Measurements from ENCODE around the gene CYP2C8.

Gene CYP2C8

DNA sequence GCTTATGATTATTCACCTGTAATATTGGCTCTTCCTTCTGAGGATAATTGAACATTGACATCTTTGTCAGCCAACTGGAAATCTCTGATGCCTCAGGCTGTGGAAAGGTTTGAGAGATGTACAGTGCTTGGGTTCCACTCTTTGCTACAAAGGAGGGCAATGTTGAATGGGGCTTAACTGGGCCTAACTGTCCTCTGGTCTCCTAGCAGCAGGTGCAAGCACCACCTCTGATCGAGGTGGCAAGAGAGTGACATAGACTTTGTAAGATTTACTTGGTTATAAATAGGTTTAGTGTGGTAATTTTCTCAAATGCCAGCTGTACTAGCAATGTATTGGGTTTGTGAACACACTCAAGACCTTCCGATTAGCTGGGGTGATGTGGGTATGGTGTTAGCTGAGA, 21.1 kb downstream of the CYP2C8 start:
- H3K4me1 ChIP-seq (ENCODE audit: control insufficient read depth, insufficient read depth, low read length), result no peaks in the 10 kb centered on the region
- no peaks in the 10 kb centered on the region for H3K27me3 ChIP-seq (ENCODE audit: control insufficient read depth, insufficient read depth, low read length)
- no peaks in the 10 kb centered on the region for H3K36me3 ChIP-seq (ENCODE audit: control insufficient read depth, insufficient read depth, low read length)
- no peak overlapping the region for H3K27ac ChIP-seq (ENCODE audit: low read length)
- H3K4me3 ChIP-seq (ENCODE audit: low read length), result no peak overlapping the region
- no peaks in the 10 kb centered on the region for H3K9me3 ChIP-seq (ENCODE audit: control insufficient read depth, insufficient read depth, low read length)
- no CpG with 5 or more reads among the region's 2 CpGs for WGBS (ENCODE audit: insufficient coverage, insufficient read length)
- DNase-seq (ENCODE audit: low read depth, low spot score), result no peak

DNA sequence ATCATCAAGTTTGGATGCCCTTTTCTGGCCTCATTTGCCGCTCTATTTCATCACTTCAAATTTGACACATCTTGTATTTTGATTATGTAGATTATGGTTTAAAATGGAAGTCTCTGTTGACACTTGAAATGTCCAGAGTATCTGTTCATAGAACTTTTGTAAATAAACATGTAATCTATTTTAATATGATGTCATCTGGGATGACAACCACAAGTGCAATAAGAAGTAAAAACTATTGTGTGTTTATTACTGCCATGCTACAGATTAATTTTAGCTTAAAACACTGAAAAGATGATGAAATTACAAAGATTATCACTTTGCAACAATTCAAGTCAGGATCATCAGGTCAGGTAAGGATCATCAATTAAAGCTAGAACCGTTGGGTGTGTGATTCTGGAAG, 30.0 kb downstream of the CYP2C8 start:
- Histone ChIP-seq H3K27me3 (ENCODE audit: control insufficient read depth, insufficient read depth, low read length) (no peaks in the 10 kb centered on the region), H3K9me3 (ENCODE audit: control insufficient read depth, insufficient read depth, low read length) (no peaks in the 10 kb centered on the region), H3K27ac (ENCODE audit: low read length) (no peak overlapping the region), H3K4me1 (ENCODE audit: control insufficient read depth, insufficient read depth, low read length) (no peaks in the 10 kb centered on the region), H3K4me3 (ENCODE audit: low read length) (no peak overlapping the region), H3K36me3 (ENCODE audit: control insufficient read depth, insufficient read depth, low read length) (no peaks in the 10 kb centered on the region)
- no peak for DNase-seq (ENCODE audit: low read depth, low spot score)
- WGBS (ENCODE audit: insufficient coverage, insufficient read length), result no CpG with 5 or more reads among the region's 2 CpGs

DNA sequence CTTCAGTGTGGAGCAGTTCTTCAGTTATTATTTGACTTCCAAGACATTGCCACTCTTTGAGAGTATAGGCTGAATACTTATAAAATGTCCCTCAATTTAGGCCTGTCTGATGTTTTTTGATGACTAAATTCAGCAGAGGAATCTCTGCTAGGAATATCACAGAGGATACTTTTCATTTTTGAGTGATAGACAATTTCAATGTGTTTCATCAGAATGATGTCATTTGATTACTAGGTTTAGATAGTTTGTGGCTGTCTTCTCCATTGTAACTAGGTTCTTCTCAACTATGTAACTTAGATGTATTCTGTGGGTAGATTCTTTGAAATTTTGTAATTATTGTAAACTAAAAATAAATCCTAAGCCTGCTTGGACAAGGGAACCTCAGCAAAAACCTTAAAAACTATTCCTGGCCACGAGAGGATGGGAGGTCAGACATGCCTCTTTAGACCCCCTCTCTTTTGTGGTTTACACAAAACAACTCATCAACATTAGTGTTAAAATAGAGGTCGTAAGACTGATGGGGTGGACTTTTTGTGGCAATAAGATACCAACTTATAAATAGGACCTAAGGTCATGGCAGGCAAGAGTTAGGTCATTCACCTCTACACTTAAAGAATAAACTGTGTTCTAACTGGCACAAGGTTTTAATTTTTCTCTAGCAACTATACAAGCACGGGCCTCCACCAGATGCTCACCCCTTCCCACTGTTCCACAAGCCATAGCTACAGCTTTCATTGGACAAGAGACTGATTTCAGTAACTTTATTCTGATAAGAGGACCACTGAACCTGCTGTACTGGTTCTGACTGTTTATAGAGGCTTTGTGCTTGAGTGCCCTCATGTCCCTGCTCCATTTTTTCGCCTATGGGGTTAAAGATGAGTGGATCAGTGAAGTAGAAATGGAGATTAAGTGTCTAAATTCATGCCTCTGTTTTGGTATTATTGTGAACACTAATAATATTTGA, 33.7 kb downstream of the CYP2C8 start:
- whole genome bisulfite sequencing (ENCODE audit: insufficient coverage, insufficient read length), result no CpG with 5 or more reads among the region's 4 CpGs
- H3K36me3 ChIP-seq (ENCODE audit: control insufficient read depth, insufficient read depth, low read length), result no peaks in the 10 kb centered on the region
- no peaks in the 10 kb centered on the region for H3K9me3 ChIP-seq (ENCODE audit: control insufficient read depth, insufficient read depth, low read length)
- H3K27me3 ChIP-seq (ENCODE audit: control insufficient read depth, insufficient read depth, low read length), result no peaks in the 10 kb centered on the region
- DNase-seq (ENCODE audit: low read depth, low spot score), result no peak
- no peak overlapping the region for H3K4me3 ChIP-seq (ENCODE audit: low read length)
- no peaks in the 10 kb centered on the region for H3K4me1 ChIP-seq (ENCODE audit: control insufficient read depth, insufficient read depth, low read length)
- no peak overlapping the region for H3K27ac ChIP-seq (ENCODE audit: low read length)

DNA sequence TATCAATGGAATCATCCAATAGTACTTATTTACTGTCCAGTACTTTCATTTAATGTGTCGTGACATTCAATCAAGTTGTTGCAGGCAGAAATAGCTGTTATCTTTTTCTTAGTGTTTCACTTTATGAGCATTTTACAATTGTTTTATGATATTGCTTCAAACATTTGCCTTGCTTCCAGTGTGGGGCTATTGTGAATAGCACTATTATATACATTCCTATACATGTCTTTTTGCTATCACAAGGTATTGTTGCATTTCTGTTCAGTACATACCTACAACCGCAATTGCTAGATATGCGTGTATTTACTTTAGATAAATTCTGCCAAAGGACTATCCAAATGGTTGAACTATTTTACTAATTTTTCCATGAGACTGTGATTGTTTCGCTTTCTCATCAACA, 34.9 kb downstream of the CYP2C8 start:
- Histone ChIP-seq H3K4me3 (ENCODE audit: low read length) (no peak overlapping the region), H3K4me1 (ENCODE audit: control insufficient read depth, insufficient read depth, low read length) (no peaks in the 10 kb centered on the region), H3K27ac (ENCODE audit: low read length) (no peak overlapping the region), H3K36me3 (ENCODE audit: control insufficient read depth, insufficient read depth, low read length) (no peaks in the 10 kb centered on the region), H3K9me3 (ENCODE audit: control insufficient read depth, insufficient read depth, low read length) (no peaks in the 10 kb centered on the region), H3K27me3 (ENCODE audit: control insufficient read depth, insufficient read depth, low read length) (no peaks in the 10 kb centered on the region)
- DNase-seq (ENCODE audit: low read depth, low spot score), result no peak
- WGBS (ENCODE audit: insufficient coverage, insufficient read length), result no CpG with 5 or more reads among the region's 4 CpGs

DNA sequence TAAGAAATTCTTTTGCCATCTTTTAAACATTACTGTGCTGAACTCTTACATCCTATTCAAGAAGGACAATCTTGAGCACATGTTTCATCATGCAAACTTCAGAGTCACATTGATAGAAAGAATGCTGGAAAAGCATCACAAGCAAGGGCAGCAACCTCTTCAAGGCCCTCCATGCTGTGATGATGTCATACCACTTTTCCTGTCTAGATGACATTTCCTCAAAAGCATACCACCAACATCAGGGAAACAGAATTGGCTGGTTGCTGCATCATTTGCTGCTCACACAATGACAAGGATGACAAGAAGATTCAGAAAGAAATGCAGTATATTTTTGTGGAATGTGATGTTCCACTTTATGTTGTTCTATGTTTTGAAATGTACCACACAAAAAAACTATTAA, 37.6 kb downstream of the CYP2C8 start:
- Histone ChIP-seq H3K36me3 (ENCODE audit: control insufficient read depth, insufficient read depth, low read length) (no peaks in the 10 kb centered on the region), H3K4me1 (ENCODE audit: control insufficient read depth, insufficient read depth, low read length) (no peaks in the 10 kb centered on the region), H3K9me3 (ENCODE audit: control insufficient read depth, insufficient read depth, low read length) (no peaks in the 10 kb centered on the region), H3K4me3 (ENCODE audit: low read length) (no peak overlapping the region), H3K27me3 (ENCODE audit: control insufficient read depth, insufficient read depth, low read length) (no peaks in the 10 kb centered on the region), H3K27ac (ENCODE audit: low read length) (no peak overlapping the region)
- DNase-seq (ENCODE audit: low read depth, low spot score), result no peak

DNA sequence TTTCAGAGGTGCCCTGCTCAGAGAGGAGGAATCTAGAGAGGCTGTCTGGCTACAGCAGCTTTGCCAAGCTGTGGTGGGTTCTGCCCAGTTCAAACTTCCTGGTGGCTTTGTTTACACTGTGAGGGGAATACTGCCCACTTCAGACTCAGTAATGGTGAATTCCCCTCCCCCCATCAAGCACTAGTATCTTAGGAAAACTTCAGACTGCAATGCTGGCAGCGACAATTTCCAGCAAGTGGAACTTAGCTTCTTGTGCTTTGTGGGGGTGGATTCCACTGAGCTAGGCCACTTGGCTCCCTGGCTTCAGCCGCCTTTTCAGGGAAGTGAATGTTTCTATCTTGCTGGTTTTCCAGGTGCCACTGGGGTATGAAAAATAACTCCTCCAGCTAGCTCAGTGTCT, 42.8 kb downstream of the CYP2C8 start:
- no peak for DNase-seq (ENCODE audit: low read depth, low spot score)
- Histone ChIP-seq H3K4me1 (ENCODE audit: control insufficient read depth, insufficient read depth, low read length) (no peaks in the 10 kb centered on the region), H3K27me3 (ENCODE audit: control insufficient read depth, insufficient read depth, low read length) (no peaks in the 10 kb centered on the region), H3K36me3 (ENCODE audit: control insufficient read depth, insufficient read depth, low read length) (no peaks in the 10 kb centered on the region), H3K4me3 (ENCODE audit: low read length) (no peak overlapping the region), H3K9me3 (ENCODE audit: control insufficient read depth, insufficient read depth, low read length) (no peaks in the 10 kb centered on the region), H3K27ac (ENCODE audit: low read length) (no peak overlapping the region)
- WGBS (ENCODE audit: insufficient coverage, insufficient read length), result no CpG with 5 or more reads among the region's 2 CpGs

DNA sequence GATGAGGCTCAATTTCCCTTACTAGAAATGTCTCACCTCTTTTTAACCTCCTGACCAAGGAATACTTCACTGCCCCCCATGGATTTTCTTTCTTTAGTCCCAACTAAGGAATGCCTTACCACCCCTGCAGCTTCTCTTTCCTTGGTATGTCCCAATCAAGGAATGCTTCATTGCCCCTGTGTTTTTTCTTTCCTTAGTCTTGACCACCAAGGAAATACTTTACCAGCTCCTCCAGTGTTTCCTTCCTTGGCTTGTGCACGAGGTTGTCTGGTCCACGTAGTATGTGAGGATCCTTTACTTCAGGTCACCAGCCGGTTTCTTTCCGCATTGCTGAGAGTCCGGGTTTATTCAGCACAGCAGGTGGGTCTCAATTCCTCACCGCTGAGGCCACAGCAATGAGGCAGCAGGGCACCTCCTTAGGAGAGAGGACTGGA, 71.5 kb downstream of the CYP2C8 start:
- no peaks in the 10 kb centered on the region for H3K36me3 ChIP-seq (ENCODE audit: control insufficient read depth, insufficient read depth, low read length)
- H3K4me1 ChIP-seq (ENCODE audit: control insufficient read depth, insufficient read depth, low read length), result no peaks in the 10 kb centered on the region
- no peaks in the 10 kb centered on the region for H3K27me3 ChIP-seq (ENCODE audit: control insufficient read depth, insufficient read depth, low read length)
- no peaks in the 10 kb centered on the region for H3K9me3 ChIP-seq (ENCODE audit: control insufficient read depth, insufficient read depth, low read length)
- H3K27ac ChIP-seq (ENCODE audit: low read length), result no peak overlapping the region
- peak; percentile 11 for DNase-seq (ENCODE audit: low read depth, low spot score)
- H3K4me3 ChIP-seq (ENCODE audit: low read length), result no peak overlapping the region
- no CpG with 5 or more reads among the region's 6 CpGs for WGBS (ENCODE audit: insufficient coverage, insufficient read length)

DNA sequence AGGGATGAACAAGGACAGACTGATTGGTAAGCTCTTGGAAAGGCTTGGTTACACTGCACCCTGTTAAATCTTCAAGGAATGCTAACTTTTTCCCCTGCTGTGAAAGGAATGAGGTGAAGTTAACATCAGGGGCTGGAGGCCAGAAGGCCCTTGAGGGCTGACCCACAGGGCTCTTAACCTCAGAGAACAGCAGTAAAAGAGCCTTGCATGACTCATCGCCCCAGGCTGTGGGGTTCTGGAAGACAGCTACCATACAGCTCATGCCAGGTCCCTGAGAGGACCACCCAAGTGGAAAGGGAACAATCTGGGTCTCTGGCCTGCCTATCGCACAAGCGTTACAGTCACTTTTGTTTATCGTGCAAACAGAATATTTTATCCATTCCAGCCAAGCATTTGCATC, 76.5 kb downstream of the CYP2C8 start:
- H3K36me3 ChIP-seq (ENCODE audit: control insufficient read depth, insufficient read depth, low read length), result no peaks in the 10 kb centered on the region
- no CpG with 5 or more reads among the region's 4 CpGs for WGBS (ENCODE audit: insufficient coverage, insufficient read length)
- H3K4me1 ChIP-seq (ENCODE audit: control insufficient read depth, insufficient read depth, low read length), result no peaks in the 10 kb centered on the region
- H3K27me3 ChIP-seq (ENCODE audit: control insufficient read depth, insufficient read depth, low read length), result no peaks in the 10 kb centered on the region
- no peak for DNase-seq (ENCODE audit: low read depth, low spot score)
- H3K9me3 ChIP-seq (ENCODE audit: control insufficient read depth, insufficient read depth, low read length), result no peaks in the 10 kb centered on the region
- no peak overlapping the region for H3K27ac ChIP-seq (ENCODE audit: low read length)
- no peak overlapping the region for H3K4me3 ChIP-seq (ENCODE audit: low read length)

DNA sequence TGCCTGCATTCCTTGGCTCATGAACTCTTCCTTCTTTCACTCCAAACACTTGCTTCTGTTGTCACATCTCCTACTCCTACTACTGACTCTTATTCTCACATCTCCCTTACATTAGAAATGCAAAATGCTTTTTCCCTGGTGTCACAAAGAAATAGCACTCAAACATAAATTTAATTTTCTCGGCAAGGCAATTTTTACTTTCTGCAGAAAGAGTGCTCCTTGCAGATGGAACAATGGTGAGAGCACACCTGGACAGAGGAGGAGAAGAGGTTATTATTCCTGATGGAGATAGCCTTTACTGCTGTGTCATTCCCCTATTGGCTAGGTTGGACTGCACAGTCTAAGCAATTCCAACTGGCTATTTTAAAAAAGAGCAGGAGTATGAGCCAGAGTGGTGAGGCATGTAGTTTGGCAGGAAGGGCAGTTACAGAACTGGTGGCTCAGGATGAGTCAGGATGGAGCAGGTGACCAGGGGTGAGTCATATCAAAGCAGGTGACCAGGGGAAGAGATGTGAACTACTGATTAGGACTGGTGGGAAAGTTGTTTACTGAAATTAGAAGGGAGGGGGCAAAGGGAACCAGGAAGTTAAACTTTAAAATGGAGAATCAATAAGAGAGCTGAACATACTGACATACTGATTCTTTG, 77.9 kb downstream of the CYP2C8 start:
- Histone ChIP-seq H3K4me1 (ENCODE audit: control insufficient read depth, insufficient read depth, low read length) (no peaks in the 10 kb centered on the region), H3K4me3 (ENCODE audit: low read length) (no peak overlapping the region), H3K9me3 (ENCODE audit: control insufficient read depth, insufficient read depth, low read length) (no peaks in the 10 kb centered on the region), H3K36me3 (ENCODE audit: control insufficient read depth, insufficient read depth, low read length) (no peaks in the 10 kb centered on the region), H3K27me3 (ENCODE audit: control insufficient read depth, insufficient read depth, low read length) (no peaks in the 10 kb centered on the region), H3K27ac (ENCODE audit: low read length) (no peak overlapping the region)
- no CpG with 5 or more reads among the region's 1 CpG for WGBS (ENCODE audit: insufficient coverage, insufficient read length)
- no peak for DNase-seq (ENCODE audit: low read depth, low spot score)

DNA sequence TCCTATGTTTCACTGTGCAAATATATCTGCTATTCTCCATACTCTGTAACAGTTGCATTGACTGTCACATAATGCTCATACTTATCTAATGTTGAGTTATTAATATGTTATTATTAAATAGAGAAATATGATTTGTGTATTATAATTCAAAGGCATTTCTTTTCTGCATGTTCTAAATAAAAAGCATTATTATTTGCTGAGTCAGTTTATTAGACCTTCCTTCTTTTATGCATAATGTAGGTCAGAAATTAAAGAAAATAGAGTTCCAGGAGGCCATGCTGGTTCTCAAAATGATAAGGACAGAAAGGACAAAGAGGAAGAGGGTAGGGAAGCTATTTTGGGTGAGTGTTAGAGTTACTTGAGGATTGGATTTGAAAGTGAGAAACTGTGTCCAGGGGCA, 80.1 kb downstream of the CYP2C8 start:
- Histone ChIP-seq H3K9me3 (ENCODE audit: control insufficient read depth, insufficient read depth, low read length) (no peaks in the 10 kb centered on the region), H3K4me1 (ENCODE audit: control insufficient read depth, insufficient read depth, low read length) (no peaks in the 10 kb centered on the region)

More for the DNA sequence above, 80.1 kb downstream of the CYP2C8 start:
- H3K27ac ChIP-seq (ENCODE audit: low read length), result no peak overlapping the region
- H3K27me3 ChIP-seq (ENCODE audit: control insufficient read depth, insufficient read depth, low read length), result no peaks in the 10 kb centered on the region
- no peaks in the 10 kb centered on the region for H3K36me3 ChIP-seq (ENCODE audit: control insufficient read depth, insufficient read depth, low read length)
- no peak overlapping the region for H3K4me3 ChIP-seq (ENCODE audit: low read length)
- DNase-seq (ENCODE audit: low read depth, low spot score), result no peak

Data from iPS DF 6.9 (cell line).